HepG2 (cell line): Measurements from ENCODE around the gene CEP128.

Experiments
- POLR2A ChIP-seq, 2 experiments: IDR thresholded peaks; 2 replicates each; pipeline ENCODE4 v1.6.1; 2011; ENCODE audit warnings: low read depth in 2 of 2, low read length in 2 of 2, mild to moderate bottlenecking in 1 of 2, moderate library complexity in 1 of 2; ENCODE audit not compliant: insufficient read depth in 1 of 2
- TF ChIP-seq, protein P1 (sequence below): sonication (generic); formaldehyde crosslinking; IDR thresholded peaks from 2 replicates; pipeline ENCODE4 v1.5.1; 2020; ENCODE audit warnings: missing genetic modification reagents, mild to moderate bottlenecking, borderline replicate concordance

DNA sequence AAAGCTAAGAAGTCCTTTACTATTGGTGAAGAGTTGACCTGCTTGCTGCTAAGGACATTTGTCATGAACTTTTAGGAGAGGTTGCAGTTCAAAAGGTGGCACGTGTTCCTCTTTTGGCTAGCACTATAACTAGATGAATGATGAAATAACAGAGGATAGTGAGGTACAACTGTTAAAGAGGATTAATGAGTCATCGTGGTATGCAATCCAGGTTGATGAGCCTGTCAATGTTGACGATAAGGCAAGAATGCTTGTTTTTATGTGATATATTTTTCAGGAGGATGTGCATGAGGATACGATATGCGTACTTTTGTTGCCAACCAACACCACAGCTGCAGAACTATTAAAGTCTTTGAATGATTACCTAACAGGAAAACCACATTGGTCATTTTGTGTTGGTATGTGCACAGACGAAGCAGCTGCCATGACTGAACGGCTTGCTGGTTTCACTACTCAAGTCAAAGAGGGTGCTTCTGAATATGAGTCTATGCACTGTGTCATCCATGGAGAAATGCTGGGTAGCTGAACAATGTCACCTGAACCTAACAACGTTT, 10.6 kb downstream of the CEP128 start:
- TF ChIP-seq, protein P1, sequence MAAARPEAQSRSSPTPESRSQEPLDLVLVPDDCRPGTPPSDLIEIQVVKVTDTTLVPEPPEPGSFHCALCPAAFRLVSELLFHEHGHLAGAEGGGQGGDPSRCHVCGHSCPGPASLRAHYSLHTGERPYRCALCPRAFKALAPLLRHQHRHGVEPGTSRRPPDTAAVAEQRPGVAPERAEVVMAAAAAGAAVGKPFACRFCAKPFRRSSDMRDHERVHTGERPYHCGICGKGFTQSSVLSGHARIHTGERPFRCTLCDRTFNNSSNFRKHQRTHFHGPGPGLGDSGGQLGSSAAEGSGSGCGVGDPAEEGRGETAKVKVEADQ (CRISPR knock-in tag), result no peak
- TF ChIP-seq POLR2A (IDR thresholded peaks at IDR 0.05; ENCODE audit: insufficient read depth in 1 of 2, low read depth in 2 of 2, low read length in 2 of 2), result no peak
